GM18858 (cell line): Measurements from ENCODE around the gene OR2H2.

Source experiments
- ATAC-seq: cut with Tn5 transposase; IDR thresholded peaks from one replicate; pipeline ENCODE4 v1.9.1; 2021; ENCODE audit not compliant: unreplicated experiment

The OR2H2 gene

GRCh38 chr6:29628419-29629281, 43.7 kb downstream of the OR2H2 start:
- ATAC-seq = no peak

DNA sequence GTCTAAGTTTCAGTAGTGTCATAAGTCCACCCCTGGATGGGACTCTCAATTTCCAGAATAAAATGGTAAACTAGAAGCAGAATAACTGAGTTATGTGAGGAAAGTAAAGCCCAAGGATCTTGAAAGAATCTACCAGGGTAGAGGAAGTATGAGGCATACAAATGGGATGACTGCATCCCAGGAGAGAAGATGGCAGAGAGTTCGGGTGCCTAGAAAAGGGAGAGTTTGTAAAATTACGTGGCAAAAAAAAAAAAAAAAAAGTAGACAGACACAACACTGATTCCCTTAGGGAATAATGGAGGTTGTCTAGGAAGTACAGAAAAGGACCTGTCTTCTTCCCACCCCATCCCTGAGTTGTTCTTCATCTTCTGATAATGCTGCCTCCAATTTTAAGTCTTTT, 44.6 kb downstream of the OR2H2 start:
- ATAC-seq = no peak

GRCh38 chr6:29630315-29630714, 45.4 kb downstream of the OR2H2 start:
- ATAC-seq = no peak

- no peak for ATAC-seq
Observed at GRCh38 chr6:29631209-29631810, 46.4 kb downstream of the OR2H2 start.

- no peak for ATAC-seq
Observed at GRCh38 chr6:29631860-29632731, 47.2 kb downstream of the OR2H2 start.

GRCh38 chr6:29632789-29633533, 48.0 kb downstream of the OR2H2 start, which contains the start of gene GABBR1:
GABBR1 (minus strand) TSS chr6:29633183; CDS start chr6:29632385, 798 bp downstream.
- no peak for ATAC-seq

GRCh38 chr6:29633534-29633905, 48.6 kb downstream of the OR2H2 start:
- ATAC-seq = no peak

- no peak for ATAC-seq
Observed at GRCh38 chr6:29637247-29637646, 52.3 kb downstream of the OR2H2 start.
